Subcutaneous adipose tissue (tissue), 4 donors: ENCODE results near the gene FOXJ1. TPM values are rescaled to one million over a fixed set of nuclear protein-coding genes. Genes with fewer than 3 reads are reported as not detected.

Experiments used
- total RNA-seq, 4 donors: library from RNA; depleted of rRNA; stranded (reverse); fragments of >200 nt; gene quantifications; one replicate each; pipeline ENCODE4 v1.1.0, GENCODE V29; 2016
- TF ChIP-seq, protein P1 (sequence below): fragments of 450-650 bp; IDR thresholded peaks from one replicate; pipeline ENCODE4 v1.5.1; 2016; ENCODE audit warnings: low read depth, mild to moderate bottlenecking, control low read depth, antibody characterized with exemption, moderate library complexity

The FOXJ1 gene
- total RNA-seq, 4 donors from 2014 or later: not detected

DNA sequence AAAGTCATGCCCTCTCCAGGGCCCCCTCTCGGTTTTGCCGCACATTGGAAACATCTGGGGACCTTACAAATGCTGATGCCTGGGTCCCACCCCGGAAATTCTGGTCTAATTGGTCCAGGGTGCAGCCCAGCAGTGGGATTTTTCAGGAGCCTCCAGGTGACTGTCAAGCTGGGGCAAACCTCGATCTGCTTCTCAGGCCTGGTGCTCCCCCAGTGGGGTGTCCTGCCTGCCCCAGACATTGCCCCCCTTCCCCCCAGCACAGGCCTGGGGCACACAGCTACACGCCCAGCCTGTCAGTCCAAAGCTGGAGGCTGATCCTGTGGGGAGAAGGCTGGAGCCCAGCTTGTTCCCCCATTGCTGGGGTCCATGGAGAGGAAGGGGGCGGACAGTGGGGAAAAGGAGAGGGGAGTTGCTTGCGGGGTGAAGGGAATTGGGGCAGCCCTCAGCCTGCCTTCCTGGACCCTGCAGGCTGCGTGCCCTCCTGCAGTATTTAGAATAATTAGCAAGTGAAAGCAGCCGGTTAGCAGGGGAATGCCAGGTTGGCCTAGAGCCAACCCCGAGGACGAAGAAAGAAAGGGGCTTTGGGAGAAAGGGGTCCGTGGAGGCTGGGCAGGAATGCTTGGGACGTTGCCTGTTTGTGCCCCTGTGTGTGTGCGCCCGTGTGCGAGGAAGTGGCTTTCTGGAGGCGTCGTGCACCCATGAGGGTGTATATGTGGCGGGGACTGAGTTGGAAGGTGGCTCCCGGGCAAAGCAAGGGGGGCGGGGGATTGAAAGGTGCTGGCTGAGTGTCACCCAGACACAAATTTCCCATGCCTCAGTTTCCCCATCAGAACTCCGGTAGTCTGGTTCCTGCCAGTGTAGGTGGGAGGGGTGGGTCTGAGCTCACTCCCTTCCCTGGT, 5.9 kb downstream of the FOXJ1 start:
- TF ChIP-seq, protein P1, sequence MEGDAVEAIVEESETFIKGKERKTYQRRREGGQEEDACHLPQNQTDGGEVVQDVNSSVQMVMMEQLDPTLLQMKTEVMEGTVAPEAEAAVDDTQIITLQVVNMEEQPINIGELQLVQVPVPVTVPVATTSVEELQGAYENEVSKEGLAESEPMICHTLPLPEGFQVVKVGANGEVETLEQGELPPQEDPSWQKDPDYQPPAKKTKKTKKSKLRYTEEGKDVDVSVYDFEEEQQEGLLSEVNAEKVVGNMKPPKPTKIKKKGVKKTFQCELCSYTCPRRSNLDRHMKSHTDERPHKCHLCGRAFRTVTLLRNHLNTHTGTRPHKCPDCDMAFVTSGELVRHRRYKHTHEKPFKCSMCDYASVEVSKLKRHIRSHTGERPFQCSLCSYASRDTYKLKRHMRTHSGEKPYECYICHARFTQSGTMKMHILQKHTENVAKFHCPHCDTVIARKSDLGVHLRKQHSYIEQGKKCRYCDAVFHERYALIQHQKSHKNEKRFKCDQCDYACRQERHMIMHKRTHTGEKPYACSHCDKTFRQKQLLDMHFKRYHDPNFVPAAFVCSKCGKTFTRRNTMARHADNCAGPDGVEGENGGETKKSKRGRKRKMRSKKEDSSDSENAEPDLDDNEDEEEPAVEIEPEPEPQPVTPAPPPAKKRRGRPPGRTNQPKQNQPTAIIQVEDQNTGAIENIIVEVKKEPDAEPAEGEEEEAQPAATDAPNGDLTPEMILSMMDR: no peak

DNA sequence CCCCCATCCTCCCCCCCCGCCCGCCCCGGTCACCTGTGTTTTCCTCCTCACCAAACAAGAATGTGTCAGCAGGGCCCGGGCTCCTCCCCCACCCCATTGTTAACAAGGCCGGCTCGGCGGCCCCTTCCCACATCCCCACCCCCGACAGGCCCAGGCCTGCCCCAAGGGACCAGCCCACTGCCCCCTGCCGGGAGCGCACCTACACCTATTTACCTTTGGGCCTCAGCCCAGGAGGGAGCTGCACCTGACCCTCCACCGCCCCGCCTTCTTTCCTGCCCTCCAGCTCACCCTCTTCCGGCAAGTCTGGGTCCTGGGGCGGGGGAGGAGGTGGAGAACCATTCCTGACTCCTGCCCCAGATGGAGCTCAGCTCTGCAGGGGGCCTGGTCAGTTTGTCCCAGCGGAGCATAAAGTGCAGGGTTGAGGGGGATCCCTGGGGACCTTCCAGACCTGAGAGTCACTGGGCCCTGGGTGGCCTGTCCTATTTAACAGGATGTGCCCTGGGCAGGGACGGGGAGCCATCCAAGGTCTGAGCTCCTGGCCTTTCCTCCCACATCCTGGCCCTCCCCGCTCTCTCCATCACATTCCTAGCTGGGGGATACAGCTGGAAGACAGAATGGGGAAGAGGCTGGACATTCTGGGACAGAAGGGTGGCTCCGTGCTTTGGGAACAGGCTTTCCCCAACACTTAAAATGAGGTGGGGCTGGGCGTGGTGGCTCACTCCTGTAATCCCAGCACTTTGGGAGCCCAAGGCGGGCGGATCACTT, 8.3 kb downstream of the FOXJ1 start:
- TF ChIP-seq, protein P1: no peak

DNA sequence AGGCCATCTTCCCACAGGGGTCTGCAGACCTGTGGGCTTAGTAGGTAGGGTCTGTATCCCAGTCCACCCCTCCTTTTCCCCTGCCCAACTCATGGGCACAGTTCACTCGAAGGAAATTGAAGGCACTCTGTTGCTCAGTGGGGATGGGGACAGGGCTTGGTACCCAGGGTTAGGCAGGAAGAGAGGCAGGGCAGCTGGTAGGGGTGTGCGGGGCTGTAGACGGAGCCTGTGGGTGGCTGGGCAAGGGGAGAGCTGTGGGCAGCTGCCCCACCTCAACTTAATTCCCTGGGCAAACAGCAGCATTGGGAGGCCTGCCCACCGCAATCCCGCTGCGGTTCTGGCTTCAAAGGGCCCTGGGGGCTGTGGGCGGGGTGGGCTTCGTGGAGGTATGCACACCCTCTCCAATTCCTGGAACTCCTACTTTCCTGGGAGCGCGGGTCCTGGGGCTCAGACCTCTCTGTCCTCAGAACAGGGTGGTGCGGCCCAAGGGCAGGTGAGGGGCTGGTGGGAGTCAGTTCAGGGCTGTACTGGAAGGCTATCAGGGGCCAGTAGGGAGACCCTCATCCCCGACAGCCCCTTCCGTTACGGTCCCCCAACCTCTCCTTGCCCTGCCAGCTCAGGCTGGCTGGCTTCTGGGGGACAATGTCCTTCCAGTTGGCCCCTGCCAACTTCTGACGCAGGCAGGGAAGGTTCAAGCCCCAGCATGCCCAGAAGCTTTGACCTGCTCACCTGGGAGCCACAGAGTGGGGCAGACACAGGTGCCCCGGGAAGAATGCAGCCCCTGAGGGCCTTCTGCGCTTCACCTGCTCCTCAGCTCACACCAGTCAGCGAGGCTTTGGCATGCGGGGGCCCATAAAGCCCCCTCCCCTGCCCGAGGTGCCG, 9.1 kb downstream of the FOXJ1 start:
- TF ChIP-seq, protein P1: no peak

DNA sequence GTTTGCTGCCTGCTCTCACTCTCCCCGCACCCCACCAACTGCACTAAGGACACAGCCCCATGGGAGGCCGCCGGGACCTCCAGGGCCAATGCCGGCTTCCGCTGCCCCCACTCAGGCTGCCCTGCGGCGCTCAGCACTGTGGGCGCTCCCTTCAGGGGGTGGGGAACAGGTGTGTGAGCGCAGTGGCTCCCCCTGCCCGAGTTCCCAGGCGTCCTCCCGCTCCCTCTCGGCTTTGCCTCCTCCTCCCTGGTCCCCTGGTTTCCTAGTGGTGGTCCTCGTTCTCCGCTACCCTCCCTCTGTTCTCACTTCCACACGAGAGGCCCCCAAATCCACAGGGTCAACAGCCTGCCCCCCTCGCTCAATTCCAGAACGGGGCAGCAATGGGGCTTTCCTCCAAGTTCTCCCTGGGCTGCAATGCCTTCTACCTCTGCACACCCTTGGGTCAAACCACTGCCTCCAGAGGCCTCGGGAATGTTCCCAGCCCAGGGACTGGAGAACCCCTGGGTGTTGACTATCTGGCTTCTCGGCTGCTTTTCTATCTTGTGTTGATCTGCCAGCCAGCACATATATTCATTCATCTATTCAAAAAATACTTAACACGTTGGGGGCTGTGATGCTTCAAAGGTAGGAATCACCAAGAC, 9.9 kb downstream of the FOXJ1 start:
- TF ChIP-seq, protein P1: no peak

DNA sequence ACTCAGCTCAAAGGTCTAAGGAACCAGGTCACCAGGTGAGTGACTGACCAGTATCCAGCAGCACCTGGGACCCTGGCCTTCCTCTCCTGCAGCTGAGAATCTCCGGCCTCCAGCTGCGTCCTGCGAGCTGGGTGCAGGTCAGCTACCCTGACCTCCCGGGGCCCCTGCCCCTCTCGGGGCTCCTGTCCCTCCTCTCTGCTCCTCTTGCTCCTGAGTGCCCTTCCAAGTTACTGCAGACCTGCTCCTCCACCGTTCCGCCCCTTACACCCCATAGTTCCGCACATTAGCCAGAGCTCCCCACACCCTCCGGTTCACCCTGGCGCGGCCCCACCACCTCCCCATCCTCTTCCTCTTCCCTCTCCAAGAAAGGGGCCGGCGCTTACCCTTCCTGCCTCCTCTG, 10.6 kb downstream of the FOXJ1 start:
- TF ChIP-seq, protein P1: no peak

DNA sequence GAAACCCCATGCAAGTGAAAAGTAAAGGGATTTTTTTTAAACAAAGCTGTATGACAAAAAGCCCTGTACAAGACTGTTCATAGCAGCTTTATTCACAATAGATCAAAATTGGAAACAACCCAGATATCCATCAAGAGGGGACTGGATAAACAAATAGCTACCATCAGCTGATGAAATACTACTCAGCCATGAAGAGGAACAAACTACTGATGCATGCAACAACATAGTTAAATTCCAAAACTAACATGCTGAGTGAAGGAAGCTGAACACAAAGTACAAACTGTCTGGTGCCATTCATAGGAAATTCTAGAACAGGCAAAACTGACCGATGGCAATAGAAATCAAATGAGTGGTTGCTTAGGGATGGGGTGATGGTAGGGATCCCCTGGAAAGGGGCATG, 15.1 kb downstream of the FOXJ1 start:
- TF ChIP-seq, protein P1: no peak
